H1 (cell line): ENCODE results near the gene HIVEP2. TPM values are rescaled to one million over a fixed set of nuclear protein-coding genes. Genes with fewer than 3 reads are reported as not detected.

Experiments
- PHF8 ChIP-seq: fragments of 200-600 bp; sonication (generic); conservative IDR thresholded peaks from 2 replicates; pipeline ENCODE4 v1.7.1; 2012; ENCODE audit warnings: low read depth, mild to moderate bottlenecking, inconsistent platforms, low read length, moderate library complexity
- YY1 ChIP-seq: IDR thresholded peaks from 2 replicates; pipeline ENCODE4 v1.6.1; 2011; ENCODE audit warnings: low read depth, mild to moderate bottlenecking, low read length
- polyA plus RNA-seq, 7 experiments: library from polyadenylated mRNA; depleted of rRNA in 3 of 7; stranded (reverse) in 5 of 7; unstranded in 2 of 7; fragments of >200 nt in 5 of 7; fragments of 200-250 nt in 2 of 7; gene quantifications; 1 replicate in 5 of 7; 2 replicates in 1 of 7; 4 replicates in 1 of 7; pipeline versions ENCODE4 v1.2.1 to v1.2.3, GENCODE V29; 2011 to 2013; ENCODE audit warnings: missing spikeins in 2 of 7, mixed read lengths in 2 of 7
- total RNA-seq: library from RNA; stranded (reverse); fragmentation: NEBNext Ultra II Directional; extraction: Animal tissue kit (Norgen Biotek cat#: 25700); gene quantifications from 2 replicates; pipeline ENCODE4 v1.2.1, GENCODE V29; 2021

HIVEP2 gene
- total and polyA plus RNA-seq, 2 of the 8 experiments (the other 6 are each of a cell fraction or from before 2014, with no cell fraction given), result 2.2 to 6.1 TPM

DNA sequence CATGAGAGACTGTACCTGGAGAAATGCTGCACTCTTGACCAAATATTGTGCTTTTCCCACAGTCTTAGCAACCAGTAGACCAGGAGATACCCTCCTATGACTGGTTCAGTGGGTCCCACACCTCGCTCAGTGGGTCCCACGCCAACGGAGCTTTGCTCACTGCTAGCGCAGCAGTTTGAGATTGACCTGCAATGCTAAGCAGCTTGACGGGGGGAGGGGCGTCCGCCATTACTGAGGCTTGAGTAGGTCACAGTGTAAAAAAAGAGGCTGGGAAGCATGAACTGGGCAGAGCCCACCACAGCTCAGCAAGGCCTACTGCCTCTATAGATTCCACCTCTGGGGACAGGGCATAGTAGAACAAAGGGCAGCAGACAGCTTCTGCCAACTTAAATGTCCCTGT is 49.0 kb upstream of the HIVEP2 start (continued):
- TF ChIP-seq YY1 (no peak), PHF8 (no peak)
